Measurements from ENCODE around the gene CACNA1E.

Gene CACNA1E

DNA sequence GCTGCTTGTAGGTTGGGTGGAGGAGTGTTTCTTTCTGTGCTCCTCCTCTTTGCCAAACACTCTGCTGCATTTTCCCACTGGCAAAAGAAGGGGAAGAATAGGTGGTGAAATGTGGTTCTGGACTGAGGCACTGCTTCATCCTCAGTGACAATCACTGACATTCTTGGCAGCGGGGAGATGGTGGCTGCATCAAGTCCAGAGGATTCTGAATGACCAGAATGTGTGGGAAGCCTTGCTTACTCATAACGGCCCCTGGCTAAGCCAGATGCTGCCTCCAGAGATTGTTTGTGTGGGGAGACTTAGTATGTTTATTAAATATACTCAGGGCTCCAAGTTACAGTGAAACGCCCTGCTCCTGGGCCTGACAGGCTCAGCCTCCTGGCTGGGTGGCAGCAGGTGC, 160.3 kb downstream of the CACNA1E start:
- no peak for DNase-seq

DNA sequence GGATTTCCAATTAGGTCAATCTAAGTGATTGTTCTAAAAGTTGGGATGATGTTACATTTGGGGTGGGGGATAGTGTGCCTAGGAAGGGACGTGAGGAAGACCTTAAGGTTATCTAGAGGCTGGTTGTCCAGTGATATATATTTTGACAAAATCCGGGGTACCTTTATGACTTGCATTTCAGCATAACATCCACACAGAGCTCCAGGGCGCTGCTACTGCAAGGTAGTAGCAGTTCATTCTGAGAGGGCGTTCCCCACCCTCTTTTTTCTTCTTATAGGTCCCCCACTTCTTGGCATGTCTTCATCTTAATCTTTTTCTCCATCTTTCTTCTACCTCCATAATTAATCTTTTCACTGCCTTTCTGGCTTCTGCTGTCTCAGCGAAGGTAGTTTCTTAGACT, 161.9 kb downstream of the CACNA1E start:
- no peak for DNase-seq

DNA sequence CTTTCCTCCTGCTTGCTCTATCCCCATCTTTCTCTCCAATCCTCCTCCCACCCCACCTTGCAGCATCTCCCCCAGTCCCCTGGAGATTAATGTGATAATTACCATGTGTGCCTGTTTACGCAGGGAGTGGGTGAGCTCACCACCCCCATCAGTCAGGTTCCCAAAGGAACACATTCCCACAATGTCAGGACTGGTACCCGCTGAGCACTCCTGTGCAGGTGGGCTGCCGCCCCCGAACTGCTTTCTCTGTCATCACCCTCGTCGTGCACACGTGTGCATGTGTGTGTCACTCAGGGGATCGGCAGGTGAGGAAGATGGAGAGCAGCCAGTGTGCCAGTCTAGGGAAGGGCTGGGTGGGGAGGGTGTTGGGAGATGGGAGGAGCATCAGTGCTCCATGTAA, 163.4 kb downstream of the CACNA1E start:
- no peak for DNase-seq

DNA sequence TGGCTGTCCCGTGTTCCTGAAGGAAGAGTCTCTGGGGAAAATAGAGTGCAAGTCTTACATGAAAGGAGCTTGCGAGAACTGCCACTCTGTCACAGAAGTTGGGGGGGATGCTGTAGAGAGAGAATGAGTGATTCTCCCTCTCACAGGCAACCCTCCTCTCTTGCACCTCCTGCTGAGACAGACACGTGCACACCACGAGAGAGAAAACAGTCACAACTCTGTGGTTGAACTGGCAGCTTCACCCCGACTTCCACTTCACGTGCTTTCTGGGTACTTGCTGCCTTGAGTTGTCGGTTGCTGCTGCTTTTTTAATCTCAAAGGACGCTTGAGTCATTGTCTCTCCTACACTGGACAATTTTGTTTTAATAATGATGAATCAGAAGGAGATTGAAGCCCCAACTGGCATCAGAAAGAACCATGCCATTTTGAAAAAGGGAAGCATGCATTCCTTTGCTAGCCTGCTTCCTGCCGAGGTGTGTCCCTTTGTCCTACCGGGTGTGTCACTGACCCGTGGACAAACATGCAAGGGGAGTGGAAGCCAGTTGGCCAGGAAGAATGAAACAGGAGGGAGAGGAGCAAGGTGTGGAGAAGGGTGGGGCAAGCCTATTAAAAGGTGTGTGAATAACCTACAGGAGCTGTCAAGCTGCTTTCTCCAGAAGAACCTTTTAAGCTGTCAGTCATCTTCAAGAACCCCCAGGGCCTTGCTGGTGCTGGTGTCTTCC, 164.2 kb downstream of the CACNA1E start:
- no peak for DNase-seq

DNA sequence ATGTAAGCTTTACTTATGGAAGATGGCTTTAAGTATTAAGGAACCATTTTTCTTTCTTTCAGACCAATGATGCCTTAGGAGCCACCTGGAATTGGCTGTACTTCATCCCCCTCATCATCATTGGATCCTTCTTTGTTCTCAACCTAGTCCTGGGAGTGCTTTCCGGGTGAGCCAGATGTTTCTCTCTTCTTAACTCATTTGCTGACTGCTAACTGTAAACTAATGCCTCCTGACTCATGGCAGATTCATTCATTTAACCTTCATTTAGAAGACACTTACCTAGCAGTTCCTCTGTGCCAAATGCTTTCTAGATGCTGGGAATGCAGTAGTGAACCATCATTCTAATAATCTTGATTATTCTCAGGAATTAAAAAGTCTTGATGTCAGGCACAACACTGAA, 168.0 kb downstream of the CACNA1E start:
- DNase-seq = no peak

DNA sequence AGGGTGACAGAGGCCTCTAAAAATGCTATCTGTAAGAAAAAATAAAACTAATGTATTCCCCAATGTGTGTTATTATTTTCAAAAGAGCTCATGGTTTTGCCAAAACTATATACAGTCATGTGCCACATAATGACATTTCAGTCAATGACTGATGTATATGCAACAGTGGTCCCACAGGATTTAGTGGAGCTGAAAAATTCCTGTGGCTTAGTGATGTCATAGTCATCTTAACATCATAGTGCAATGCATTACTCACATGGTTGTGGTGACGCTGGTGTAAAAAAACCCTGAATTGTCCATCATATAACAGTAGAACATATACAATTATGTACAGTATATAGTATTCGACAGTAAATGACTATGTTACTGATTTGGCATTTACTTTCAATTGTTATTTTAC, 172.4 kb downstream of the CACNA1E start:
- no peak for DNase-seq

DNA sequence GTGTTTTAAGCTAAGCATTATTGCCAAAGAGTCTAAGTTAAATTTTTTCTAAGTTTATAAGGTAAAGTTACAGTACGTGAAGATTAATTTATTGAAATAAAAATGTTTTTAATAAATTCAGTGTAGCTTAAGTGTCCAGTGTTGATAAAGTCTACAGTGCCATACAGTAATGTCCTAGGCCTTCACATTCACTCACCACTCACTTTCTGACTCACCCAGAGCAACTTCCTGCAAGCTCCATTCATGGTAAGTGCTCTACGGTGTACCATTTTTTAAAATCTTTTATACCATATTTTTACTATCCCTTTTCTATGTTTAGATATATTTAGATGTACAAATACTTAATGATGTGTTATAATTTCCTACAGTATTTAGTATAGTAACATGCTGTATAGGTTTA, 173.2 kb downstream of the CACNA1E start:
- DNase-seq = no peak

DNA sequence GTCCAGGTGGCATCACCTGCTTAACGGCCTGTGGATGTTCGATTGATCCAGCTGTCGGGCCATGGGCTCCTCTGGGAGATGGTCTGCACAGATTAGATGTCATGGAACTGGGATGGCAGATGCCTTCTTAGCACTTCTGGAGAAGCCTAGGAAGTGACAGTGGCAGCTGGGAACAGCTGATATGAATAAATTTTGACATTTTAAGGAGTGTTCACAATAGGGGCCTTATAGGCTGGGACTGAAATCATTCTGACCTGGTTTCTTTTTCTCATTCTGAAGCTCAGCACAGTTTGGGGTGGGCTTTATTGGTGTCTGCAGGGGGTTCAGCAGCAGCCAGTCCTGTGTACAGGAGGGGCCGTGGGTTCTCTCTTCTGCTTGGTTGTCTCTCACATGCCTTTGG, 175.3 kb downstream of the CACNA1E start:
- DNase-seq = no peak

DNA sequence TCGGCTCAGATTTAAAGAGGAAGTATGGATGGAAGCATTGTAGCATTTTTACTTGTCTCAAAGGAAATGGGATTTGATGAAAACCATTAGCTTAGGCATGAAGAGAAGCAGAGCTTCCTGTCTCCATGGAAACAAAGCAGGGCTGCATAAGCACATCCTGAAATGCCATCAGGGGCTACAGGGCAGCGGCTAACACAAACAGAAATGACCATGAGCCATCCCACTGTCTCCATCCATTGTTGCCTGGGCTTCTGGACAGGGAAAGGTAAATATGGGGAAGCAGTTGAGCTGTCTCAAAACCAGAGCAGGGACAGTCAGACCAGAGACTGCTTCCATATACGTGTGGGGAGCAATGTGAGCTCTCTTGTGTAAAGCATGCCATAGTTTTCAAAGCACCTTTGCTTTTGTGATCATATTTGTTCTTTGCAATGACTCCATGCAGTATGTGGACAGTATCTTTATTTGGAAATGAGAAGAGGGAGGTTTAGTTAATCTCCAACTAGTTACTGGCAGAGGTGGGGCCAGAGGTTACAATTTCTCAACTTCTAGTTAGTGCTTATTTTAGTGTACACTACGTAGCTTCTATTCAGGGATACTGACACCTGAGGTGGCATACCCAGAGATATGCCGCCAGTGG, 176.1 kb downstream of the CACNA1E start:
- no peak for DNase-seq

DNA sequence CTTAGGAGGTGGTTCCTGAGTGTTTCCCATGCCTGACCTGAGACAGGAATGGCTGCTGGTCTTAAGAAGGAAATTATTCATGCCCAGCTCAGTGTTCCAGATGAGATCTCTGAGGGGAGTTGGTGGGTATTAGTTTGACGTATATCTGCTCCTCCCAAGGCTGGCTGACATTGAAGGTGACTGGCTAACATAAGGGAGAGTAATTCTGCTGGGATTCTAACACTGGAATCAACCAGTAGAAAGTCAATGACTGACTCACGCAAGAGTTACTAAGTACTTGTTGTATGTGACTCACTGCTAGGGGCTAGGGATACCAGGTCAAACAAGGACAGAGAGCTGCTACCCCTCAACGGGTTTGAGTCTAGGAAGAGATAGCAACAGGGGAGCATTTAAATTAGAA, 177.3 kb downstream of the CACNA1E start:
- DNase-seq = no peak

DNA sequence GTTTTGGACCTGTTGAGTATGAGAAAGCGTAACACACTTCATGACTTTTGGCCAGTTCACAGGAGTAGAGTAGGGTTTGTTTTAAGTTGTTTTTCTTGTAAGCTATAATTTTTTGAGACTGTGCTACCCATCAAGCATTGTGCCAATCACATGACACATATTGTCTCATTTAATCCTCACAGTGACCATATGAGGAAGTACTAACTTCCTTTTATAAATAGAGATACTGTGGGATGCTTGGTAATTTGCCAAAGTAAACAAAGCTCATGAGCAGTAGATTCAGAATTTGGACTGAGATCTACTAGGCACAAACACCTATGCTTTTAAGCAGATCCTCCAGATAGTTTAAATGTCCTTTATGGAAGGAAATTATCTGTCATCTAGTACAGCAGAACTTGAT, 178.3 kb downstream of the CACNA1E start:
- peak in 1 of 2 donors; percentile 9 for DNase-seq

DNA sequence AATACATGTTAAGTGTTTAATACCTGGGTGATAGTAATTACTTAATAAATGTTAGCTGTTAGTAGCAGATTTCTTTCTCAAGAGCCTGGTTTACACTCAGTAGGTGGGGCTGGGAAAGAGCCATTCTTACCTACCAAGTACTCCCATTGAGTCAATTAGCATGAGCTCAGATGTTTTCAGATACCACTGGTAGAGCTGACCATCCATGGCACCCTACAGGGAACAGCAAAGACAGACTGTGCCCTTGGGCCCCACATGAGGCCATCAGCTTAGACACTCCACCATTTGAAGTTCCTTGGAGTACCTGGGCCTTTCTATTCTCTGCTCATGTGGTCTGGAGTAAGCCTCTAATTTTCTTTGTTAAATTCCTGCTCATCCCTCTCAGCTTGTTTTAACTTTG, 179.3 kb downstream of the CACNA1E start:
- no peak for DNase-seq

DNA sequence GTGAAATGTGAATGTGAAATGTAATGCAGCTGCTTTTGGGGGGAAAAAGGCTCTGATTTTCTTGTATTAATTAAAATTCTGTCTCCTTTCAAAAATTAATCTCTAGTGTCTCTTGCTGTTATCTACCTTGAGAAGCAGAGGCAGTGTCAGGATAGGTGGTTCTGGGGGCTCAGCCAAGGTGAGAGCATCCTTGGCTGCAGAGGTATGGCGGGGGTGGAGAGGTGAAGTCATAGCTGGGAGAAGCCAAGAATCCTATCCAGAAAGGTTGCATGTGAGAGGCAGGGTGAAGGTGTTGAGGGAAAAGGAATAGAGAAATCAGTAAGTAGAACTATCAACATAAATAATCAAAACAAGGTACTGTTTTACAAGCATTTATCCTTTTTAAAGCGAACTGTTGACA, 181.2 kb downstream of the CACNA1E start:
- DNase-seq = no peak

DNA sequence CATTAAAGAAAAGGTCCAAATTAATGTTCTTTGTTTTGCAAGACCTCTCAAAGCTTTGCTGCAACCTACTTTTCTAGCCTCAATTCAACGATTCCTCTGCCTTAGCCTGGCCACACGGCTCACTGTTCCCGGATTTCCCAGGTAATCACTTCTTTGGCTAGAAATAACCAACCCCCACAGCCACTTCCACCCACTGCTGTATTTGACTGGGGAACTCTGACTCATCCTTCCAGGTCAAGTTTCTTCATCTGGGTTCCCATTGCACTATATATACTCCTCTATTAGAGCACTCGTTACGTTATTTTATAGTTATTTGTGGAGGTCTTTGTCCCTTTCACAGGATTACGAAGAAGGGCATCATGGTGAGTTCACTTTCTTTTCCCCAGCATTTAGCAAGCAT, 185.9 kb downstream of the CACNA1E start:
- DNase-seq = no peak

DNA sequence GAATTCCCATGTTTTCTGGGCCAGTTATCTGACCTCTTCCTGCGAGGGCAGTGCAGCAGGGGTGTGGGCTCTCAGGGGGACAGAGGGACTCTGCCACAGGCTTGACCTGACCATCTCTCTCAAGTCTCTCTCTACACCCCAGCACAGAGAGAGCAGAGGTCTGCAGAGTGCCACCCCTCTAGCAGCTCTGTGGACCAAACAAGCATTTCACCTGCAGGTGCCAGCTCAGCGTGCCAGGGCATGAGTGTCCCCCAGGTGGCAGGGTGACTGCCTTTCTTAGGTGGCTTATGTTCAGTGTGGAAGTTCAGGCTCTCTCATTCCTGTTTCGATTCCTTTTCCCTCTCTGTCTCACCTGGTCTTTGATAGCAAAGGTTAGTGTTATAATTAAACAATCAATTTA, 191.3 kb downstream of the CACNA1E start:
- DNase-seq = no peak

DNA sequence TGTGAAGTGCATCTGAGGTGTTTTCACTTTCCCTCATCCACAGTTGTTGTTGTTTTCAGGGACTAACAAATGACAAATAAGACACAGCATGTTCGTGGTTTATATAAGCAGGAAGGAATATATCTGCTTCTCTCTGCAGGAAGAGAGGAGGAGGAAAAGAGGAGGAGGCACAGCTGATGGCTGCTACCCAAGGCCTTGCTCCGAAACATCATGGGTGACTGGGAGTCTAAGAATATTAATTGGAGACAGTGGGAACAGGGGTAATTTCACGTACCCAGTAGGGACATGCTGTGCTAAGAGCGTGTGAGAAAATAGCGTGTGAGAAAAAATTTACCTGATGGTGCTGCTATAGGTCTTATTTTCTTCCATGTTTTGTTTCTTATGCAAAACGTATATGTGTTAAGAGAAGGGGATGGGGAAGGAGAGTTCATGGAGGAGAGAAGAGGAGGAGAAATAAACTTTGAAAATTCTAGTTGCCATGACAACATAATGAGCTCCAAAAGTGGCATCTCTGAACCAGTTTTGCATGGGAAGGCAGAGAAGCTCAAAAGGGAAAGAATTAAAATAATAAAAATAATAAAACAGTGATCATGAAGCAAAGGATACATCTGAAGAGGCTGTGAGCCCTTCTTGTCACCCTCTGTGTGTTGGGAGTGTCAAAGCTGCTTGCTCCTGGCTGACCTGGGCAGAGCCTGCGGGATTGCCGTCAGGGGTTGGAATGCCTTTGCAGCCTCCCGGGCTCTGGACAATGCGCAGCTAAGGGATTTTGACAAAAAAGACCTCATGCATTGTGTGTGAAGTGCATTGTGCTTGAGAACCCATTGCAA, 192.0 kb downstream of the CACNA1E start:
- no peak for DNase-seq

DNA sequence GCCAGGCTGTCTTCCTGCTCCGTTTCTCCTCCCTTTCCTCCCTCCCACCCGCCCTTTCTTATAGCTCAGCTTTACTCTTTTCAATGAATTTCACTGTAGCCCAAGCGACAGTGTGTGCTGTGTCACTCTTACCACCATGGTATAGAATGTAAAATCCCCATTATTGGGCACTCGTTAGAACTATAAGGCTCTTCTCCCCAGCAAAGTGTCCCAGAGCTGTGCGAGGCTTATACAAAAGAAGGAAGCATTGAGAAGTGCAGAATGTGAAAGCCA, 192.5 kb downstream of the CACNA1E start:
- DNase-seq = no peak

DNA sequence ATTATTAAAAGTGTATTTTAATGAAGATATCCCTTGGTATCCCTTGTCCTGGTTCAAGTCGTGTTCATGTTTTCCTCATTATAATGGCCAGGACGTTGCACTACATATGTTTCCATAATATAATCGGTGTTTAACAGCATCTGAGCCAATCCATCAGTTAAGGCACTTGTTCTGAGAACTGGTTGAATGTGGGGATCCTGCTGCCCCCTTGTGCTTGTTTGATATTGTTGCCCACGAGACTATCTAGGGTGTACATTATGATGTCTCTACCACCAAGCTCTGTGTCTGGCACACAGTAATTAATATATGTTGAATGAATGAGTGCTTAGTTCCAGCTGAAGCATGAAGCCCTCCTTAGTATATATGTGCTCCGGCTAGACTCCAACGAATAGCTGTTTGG, 193.0 kb downstream of the CACNA1E start:
- DNase-seq = peak in 1 of 2 donors; percentile 19

DNA sequence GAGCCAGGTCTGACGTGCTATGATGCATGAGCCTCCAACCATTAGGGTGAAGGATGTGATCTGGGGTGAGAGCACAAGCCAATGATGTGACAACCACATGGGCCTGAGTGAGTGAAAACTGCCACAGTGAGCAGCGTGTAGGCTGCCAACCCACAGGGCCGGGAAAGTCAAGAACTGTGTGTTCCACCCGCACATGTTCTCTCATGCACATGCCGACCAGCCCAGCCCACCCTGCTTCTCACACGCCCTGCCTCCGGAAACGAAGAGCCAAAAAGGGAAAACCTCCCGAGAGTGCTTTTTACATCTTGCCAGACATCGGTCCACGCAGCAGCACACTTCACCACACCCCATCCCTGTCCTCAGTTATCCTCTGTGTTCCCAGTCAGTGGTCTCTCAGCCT, 197.0 kb downstream of the CACNA1E start:
- no peak for DNase-seq

DNA sequence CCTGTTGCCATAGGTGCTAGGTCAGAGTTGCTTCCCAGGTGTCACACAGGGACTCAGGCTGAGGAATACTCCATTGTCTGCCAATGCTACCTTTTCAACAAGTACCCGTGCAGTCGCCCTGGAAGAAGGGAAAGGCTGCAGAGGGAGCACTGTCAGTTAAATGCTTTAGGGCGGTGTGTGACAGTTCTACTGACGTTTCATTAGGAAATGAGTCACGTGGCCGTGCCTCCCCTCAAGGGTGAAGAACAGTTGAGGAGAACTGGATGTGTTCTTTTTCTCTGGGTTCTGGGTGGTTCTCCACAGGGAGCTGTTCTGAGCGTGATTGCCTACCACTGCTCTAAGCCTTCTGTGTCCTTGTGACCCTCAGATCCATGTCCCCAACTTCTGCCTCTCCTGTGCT, 197.6 kb downstream of the CACNA1E start:
- no peak for DNase-seq

DNA sequence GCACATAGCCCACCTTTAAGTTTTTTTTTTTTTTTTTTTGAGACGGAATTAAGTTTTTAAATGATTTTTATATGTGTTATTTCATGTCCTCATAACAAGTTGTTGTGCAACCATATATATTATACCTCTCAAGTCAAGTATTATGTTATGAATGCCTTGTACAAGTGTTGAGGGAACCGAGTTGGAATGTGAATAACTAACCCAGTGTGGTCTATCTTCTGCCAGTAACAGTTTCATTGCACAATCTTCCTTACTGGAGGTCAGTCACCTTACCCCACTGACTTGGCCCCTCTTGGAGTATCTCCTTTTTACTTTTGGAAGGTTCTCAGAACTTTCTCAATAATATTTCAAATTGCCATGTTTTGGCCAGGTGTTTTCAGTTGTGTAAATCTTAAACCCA, 201.9 kb downstream of the CACNA1E start:
- DNase-seq = no peak

DNA sequence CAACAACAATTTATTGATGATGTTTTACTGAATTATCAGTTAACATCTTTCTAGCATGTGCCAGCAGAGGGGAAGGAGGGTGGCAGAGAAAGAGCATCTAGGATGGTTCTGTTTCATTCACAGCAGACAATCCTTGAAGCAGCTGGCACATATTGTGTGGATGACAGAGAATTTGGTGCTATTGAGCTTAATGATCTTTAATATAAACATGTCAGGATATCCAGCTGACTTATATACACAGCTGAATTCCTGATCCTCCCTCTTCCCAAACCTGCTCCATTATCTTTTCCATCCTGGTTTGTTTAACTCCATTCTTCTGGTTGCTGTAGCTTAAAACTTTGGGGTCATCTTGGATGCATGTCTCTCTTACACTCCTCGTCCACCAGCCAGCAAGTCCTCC, 218.6 kb downstream of the CACNA1E start:
- no peak for DNase-seq

DNA sequence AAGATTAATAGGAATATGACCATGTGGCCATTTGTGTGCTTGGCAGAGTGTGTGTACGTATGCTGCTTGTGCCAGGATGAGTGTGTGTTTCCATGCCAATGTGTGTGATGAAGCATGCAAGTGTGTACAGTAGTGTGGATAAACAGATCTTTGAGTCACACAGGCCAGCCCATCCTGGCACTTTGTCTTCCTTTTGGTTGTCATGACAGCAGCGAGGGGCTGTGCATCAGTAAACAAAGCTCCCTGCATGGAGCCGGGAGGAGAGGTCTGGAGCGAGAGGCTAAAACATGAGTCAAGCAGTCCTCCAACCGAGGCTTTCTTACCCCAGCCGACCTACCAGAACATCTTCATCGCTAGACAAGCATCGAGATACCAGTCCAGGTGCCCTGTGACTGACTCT, 221.2 kb downstream of the CACNA1E start:
- DNase-seq = no peak

DNA sequence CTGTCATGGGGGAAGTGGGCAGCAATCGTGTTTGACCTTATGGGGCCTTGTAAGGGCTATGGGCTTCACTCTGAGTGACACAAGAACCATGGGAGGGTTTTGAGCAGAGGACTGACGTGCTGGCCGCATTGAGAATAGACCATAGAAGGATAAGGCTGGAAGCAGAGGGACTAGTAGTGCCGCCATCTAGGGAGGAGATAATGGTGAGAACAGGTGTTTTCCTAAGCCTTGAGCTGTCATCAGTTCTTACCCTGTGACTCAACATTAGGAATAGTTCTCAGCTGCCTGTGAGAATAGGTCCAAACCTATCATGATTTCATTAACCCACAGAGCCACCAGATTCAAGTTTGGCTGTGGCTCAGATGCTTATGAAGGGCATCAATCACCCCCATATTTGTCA, 228.5 kb downstream of the CACNA1E start:
- no peak for DNase-seq

Measured in inflammatory macrophage (primary cell).